ENCODE measurements around the gene EXOC2.

The EXOC2 gene

GRCh38 chr6:473356-473755 lies 219.6 kb downstream of the EXOC2 start:
- H3K27me3 ChIP-seq (ENCODE audit: control insufficient read depth, insufficient read depth, low read length): no peaks in the 10 kb centered on the region

GRCh38 chr6:470901-471448 lies 222.0 kb downstream of the EXOC2 start:
- H3K79me2 ChIP-seq: no peaks in the 10 kb centered on the region
- H3K9me3 ChIP-seq (ENCODE audit: control insufficient read depth, low read length): no peaks in the 10 kb centered on the region
- H3K4me2 ChIP-seq (ENCODE audit: low read length): no peak overlapping the region
- no peaks in the 10 kb centered on the region for H3K4me1 ChIP-seq
- no peak overlapping the region for H2AFZ ChIP-seq
- H3K9ac ChIP-seq: no peak overlapping the region
- H3K27me3 ChIP-seq (ENCODE audit: control insufficient read depth, insufficient read depth, low read length): no peaks in the 10 kb centered on the region
- no peak overlapping the region for H3K27ac ChIP-seq
- TF ChIP-seq CTCF (IDR thresholded peaks at IDR 0.05): no peak
- H3K36me3 ChIP-seq (ENCODE audit: control insufficient read depth, insufficient read depth, low read length): no peaks in the 10 kb centered on the region
- no peak overlapping the region for H3K4me3 ChIP-seq (ENCODE audit: low read depth, low read length)

More at GRCh38 chr6:473356-473755, 219.6 kb downstream of the EXOC2 start:
- Histone ChIP-seq H3K9ac (no peak overlapping the region), H3K4me2 (ENCODE audit: low read length) (no peak overlapping the region), H3K4me1 (no peaks in the 10 kb centered on the region), H3K79me2 (no peaks in the 10 kb centered on the region), H3K4me3 (ENCODE audit: low read depth, low read length) (no peak overlapping the region), H3K36me3 (ENCODE audit: control insufficient read depth, insufficient read depth, low read length) (no peaks in the 10 kb centered on the region), H3K9me3 (ENCODE audit: control insufficient read depth, low read length) (no peaks in the 10 kb centered on the region), H3K27ac (no peak overlapping the region), H2AFZ (no peak overlapping the region)
- no peak for TF ChIP-seq CTCF (IDR thresholded peaks at IDR 0.05)

GRCh38 chr6:470051-470900 lies 222.7 kb downstream of the EXOC2 start:
- Histone ChIP-seq H3K9ac (no peak overlapping the region), H3K4me1 (no peaks in the 10 kb centered on the region), H3K4me3 (ENCODE audit: low read depth, low read length) (no peak overlapping the region), H2AFZ (no peak overlapping the region), H3K9me3 (ENCODE audit: control insufficient read depth, low read length) (no peaks in the 10 kb centered on the region), H3K27me3 (ENCODE audit: control insufficient read depth, insufficient read depth, low read length) (no peaks in the 10 kb centered on the region), H3K27ac (no peak overlapping the region), H3K4me2 (ENCODE audit: low read length) (no peak overlapping the region), H3K36me3 (ENCODE audit: control insufficient read depth, insufficient read depth, low read length) (no peaks in the 10 kb centered on the region), H3K79me2 (no peaks in the 10 kb centered on the region)
- TF ChIP-seq CTCF (IDR thresholded peaks at IDR 0.05): no peak

GRCh38 chr6:467671-468082 lies 225.3 kb downstream of the EXOC2 start:
- H3K4me3 ChIP-seq (ENCODE audit: low read depth, low read length): no peak overlapping the region
- no peak overlapping the region for H2AFZ ChIP-seq
- H3K36me3 ChIP-seq (ENCODE audit: control insufficient read depth, insufficient read depth, low read length): no peaks in the 10 kb centered on the region
- no peaks in the 10 kb centered on the region for H3K9me3 ChIP-seq (ENCODE audit: control insufficient read depth, low read length)
- no peaks in the 10 kb centered on the region for H3K4me1 ChIP-seq
- H3K79me2 ChIP-seq: no peaks in the 10 kb centered on the region
- no peak overlapping the region for H3K9ac ChIP-seq
- H3K27ac ChIP-seq: no peak overlapping the region
- H3K4me2 ChIP-seq (ENCODE audit: low read length): no peak overlapping the region
- no peak for TF ChIP-seq CTCF (IDR thresholded peaks at IDR 0.05)
- no peaks in the 10 kb centered on the region for H3K27me3 ChIP-seq (ENCODE audit: control insufficient read depth, insufficient read depth, low read length)

All from parathyroid adenoma (tissue), 2 donors.